GM13977 (cell line): ENCODE data around the gene STIMATE.

Experiments used
- DNase-seq: peaks from one replicate; pipeline ENCODE4 v3.0.0; 2012; ENCODE audit warnings: low spot score
- in situ Hi-C: fragments of 300-500 bp; cut with MboI; formaldehyde crosslinking; loops from one replicate; pipeline ENCODE4 v1.12.0; 2022; ENCODE audit warnings: low sequenced_read_pairs, low pct_unique_long_range_greater_than_20kb, mixed read lengths, inconsistent platforms; ENCODE audit not compliant: unreplicated experiment
- TF ChIP-seq, protein P1 (sequence below): IDR thresholded peaks from 2 replicates; pipeline ENCODE4 v1.5.1; 2012; ENCODE audit warnings: mild to moderate bottlenecking, control low read depth; ENCODE audit not compliant: insufficient read depth; ENCODE audit errors: extremely low read depth, missing control alignments

Gene STIMATE

DNA sequence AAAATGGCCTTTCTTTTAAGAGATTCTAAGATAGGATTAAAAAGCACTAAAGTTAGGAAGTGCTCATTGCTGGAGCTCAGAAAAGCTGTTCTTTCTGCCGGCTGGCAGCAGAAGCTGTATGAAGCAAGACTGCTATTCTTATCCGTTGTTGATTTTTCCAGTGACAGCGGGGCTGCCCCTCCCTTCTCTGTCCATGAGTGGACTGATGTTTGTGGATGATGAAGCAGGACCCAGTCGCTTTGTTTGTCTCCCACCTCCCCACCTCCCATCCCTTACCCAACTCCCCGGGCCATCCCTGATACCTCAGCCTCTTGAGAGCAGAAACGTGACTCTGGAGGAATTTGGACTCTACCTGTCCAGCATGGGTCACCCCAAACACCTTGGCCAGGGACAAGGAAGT is 52.2 kb downstream of the STIMATE start:
- no peak for DNase-seq
- TF ChIP-seq, protein P1, sequence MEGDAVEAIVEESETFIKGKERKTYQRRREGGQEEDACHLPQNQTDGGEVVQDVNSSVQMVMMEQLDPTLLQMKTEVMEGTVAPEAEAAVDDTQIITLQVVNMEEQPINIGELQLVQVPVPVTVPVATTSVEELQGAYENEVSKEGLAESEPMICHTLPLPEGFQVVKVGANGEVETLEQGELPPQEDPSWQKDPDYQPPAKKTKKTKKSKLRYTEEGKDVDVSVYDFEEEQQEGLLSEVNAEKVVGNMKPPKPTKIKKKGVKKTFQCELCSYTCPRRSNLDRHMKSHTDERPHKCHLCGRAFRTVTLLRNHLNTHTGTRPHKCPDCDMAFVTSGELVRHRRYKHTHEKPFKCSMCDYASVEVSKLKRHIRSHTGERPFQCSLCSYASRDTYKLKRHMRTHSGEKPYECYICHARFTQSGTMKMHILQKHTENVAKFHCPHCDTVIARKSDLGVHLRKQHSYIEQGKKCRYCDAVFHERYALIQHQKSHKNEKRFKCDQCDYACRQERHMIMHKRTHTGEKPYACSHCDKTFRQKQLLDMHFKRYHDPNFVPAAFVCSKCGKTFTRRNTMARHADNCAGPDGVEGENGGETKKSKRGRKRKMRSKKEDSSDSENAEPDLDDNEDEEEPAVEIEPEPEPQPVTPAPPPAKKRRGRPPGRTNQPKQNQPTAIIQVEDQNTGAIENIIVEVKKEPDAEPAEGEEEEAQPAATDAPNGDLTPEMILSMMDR, result no peak
- in situ Hi-C loops, result no loop called here

DNA sequence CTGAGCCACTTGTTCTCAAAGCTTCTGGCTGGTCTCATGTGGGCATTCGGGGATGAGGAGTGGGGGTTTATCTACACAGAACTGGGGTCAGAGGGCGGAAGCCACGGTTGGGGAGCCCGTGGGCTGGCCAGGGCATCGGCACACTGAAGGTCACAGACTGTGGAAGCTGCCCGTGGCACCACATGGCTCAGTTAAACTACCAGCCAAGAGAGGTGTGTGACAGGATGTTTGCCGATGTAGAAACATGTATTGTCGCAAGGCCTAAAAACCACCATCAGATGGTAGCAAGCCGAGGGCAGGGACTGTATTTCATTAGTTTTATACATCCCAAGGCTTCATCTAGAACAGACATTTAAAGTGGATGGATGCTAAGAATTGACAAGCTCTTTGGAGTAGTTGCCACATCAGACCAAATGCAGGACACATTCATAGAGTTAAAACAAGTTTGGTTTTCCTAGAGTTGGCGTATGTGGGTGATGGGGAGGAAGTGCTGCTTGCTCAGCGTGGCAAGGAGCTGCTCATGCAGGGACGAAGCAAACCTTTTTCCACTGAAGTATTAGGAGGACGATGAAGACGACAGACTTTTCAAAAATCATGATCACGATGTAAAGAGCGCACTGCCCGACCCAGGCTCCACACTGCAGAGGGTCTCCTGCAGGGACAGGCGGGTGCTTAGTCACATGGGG is 52.9 kb downstream of the STIMATE start:
- in situ Hi-C loops, result no loop called here
- DNase-seq, result no peak
- TF ChIP-seq, protein P1, result no peak

DNA sequence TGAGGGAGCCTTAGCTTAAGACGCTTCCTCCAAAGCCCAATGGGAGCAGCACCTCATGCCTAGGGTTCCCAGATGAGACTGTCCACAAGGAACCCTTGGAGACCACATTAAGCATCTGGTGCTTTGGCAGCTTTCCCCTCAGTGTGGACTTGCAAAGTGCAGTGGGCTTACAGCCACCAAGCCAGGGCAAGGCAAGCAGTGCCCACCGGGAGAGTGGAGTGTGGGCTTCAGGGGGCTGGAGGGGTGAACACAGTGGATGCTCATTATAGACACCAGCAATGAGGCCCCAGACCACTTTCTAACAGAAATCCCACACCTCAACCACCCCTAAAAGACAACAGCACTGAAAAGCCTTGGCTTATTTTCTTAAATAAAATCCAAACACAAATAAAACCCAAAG is 53.5 kb downstream of the STIMATE start:
- no peak for DNase-seq
- in situ Hi-C loops, result no loop called here
- TF ChIP-seq, protein P1, result no peak

DNA sequence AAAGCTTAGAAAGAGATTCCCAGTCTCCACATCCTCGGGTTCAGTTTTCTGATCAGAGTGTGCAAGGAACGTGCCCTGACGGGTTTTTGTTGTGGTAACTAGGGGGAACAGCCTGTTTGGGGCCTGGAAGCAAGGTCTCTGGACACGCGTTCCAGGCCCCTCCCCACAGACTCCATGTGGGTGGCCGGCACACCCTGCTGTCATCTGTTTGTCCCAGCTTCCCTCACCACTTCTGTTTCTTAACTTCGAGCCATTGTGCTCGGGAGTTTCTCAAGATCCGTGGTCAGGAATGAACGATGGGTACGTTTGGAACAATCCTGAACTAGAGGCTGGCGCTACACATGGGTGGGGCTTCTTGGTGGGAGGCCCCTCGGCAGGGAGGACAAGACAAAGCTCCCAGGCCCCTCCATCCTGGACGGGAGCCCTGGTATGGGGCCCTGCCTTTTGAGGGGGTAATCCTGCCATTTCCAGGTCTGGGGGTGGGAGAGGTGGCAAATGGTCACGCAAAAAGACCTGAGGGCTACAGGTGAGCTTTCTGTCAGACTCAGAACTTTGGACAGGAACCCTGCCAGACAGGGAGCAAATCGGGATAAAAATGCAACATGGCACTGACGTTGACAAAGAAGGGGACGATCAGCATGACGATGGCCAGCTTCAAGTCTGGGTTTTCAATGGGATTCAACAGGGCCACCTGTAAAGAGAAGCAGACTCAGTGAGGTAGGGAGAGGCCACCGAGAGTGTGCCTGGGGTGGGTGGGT is 54.1 kb downstream of the STIMATE start:
- TF ChIP-seq, protein P1, result no peak
- no peak for DNase-seq
- in situ Hi-C loops, result no loop called here

DNA sequence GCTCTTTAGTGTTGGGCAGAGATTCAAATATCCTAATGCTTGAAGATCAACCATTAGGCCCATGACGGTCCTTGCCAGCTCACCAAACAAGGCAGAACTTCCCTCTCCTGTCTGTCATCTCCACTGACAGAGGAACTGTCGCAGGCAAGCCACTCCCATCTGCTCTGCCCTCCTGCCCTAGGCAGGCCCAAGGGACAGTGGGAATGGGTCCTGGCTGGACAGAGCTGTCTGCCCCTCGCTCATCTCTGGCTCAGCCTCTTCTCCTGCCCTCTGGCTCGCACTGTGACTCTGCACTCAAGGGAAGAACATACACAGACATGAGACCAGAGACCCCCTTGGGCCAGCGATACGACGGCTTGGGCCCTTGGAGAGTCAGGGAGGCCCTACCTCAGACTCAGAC is 54.9 kb downstream of the STIMATE start:
- DNase-seq, result no peak
- TF ChIP-seq, protein P1, result no peak
- in situ Hi-C loops, result no loop called here

DNA sequence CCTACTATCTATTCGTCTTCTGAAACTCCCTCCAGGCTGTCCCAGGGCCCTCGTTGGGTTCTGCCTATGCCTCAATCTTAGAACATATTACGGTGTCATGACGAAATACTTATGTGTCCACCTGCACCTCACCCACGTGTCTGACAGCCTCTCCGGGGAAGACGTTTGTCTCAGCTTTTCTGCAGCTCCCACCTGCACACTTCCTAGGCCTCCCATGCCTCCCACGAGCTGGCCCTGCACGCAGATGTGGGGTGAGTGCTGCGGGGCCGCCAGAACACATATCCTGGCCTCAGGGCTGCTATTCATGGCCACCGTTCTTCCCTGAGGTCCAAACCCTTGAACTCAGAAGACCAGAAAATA is 55.4 kb downstream of the STIMATE start:
- TF ChIP-seq, protein P1, result no peak
- no peak for DNase-seq
- in situ Hi-C loops, result no loop called here
